ENCODE results near the gene SMPD4. TPM values are rescaled to one million over a fixed set of nuclear protein-coding genes. Genes with fewer than 3 reads are reported as not detected.
"Not testable (repeated sequence)": the region's sequence is repeated elsewhere in the genome, so short reads cannot be mapped to it uniquely, and the experiment has no call there.

The SMPD4 gene
- total RNA-seq, 4 donors from 2014 or later = 27.7 to 50.0 (median 37.0) TPM

DNA sequence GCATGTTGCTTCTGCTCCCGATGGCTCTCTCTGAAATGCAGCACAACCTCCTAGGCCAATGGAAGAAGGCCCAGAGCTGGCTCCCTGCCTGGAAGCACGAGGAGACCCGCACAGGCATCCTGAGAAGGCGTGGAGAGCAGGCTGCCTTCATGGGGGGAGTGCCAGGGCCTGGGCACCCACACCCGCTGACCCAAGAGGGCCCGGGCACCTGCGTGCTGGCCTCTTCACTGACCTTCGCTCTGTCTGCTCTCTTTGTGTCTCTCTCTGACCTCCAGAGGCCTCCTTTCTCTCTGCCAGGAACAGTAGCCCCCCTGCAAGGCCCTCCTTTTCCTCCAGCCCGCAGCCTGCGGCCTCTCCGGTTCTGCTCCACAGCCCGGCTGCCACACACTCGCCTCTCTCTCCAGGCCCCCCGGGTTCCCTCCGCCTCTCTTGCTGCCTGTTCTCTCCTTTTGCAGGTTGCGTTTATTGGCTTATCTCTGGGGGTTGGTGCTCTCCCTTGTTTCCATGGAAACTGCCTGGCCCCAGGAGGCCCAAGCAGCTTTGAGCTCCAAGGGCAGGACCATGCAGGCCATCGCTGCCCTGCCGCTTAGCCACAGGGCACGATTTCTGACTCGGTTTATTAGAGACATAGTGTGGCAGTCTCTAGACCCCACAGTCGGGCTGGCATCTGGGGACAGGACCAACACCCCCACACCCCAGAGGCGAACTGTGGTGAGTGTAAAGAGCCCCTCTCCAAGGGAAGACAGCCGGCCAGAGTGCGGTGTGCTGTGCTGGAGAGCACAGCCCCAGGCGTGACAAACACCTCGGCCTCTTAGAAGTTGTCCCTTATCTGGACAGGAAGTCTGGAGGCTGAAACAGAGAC is 2.3 kb upstream of the SMPD4 start:
- Histone ChIP-seq H3K4me3 (peak overlapping the region in 1 of 2 donors; percentile 93), H3K27me3 (no peaks in the 10 kb centered on the region), H3K27ac (peak overlapping the region in 3 of 4 donors; percentile 94 to 96 (median 96)), H3K9me3 (no peaks in the 10 kb centered on the region), H3K36me3 (peaks cover 0 to 26% of the 10 kb centered on the region in 2 donors), H3K4me1 (peaks cover 0 to 42% (median 19%) of the 10 kb centered on the region in 3 donors)
- ATAC-seq = no peak
- 31 to 86% methylated on average over 9 to 11 of the region's 26 CpGs for WGBS, 2 donors (ENCODE audit: low coverage in 1 of 2)
- no peak for TF ChIP-seq POLR2A (IDR thresholded peaks at IDR 0.05)
- TF ChIP-seq, protein P1, sequence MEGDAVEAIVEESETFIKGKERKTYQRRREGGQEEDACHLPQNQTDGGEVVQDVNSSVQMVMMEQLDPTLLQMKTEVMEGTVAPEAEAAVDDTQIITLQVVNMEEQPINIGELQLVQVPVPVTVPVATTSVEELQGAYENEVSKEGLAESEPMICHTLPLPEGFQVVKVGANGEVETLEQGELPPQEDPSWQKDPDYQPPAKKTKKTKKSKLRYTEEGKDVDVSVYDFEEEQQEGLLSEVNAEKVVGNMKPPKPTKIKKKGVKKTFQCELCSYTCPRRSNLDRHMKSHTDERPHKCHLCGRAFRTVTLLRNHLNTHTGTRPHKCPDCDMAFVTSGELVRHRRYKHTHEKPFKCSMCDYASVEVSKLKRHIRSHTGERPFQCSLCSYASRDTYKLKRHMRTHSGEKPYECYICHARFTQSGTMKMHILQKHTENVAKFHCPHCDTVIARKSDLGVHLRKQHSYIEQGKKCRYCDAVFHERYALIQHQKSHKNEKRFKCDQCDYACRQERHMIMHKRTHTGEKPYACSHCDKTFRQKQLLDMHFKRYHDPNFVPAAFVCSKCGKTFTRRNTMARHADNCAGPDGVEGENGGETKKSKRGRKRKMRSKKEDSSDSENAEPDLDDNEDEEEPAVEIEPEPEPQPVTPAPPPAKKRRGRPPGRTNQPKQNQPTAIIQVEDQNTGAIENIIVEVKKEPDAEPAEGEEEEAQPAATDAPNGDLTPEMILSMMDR (IDR thresholded peaks at IDR 0.05) = no peak
- no peak for TF ChIP-seq EP300 (IDR thresholded peaks at IDR 0.05)
- TF ChIP-seq POLR2AphosphoS5 (IDR thresholded peaks at IDR 0.05) = no peak

DNA sequence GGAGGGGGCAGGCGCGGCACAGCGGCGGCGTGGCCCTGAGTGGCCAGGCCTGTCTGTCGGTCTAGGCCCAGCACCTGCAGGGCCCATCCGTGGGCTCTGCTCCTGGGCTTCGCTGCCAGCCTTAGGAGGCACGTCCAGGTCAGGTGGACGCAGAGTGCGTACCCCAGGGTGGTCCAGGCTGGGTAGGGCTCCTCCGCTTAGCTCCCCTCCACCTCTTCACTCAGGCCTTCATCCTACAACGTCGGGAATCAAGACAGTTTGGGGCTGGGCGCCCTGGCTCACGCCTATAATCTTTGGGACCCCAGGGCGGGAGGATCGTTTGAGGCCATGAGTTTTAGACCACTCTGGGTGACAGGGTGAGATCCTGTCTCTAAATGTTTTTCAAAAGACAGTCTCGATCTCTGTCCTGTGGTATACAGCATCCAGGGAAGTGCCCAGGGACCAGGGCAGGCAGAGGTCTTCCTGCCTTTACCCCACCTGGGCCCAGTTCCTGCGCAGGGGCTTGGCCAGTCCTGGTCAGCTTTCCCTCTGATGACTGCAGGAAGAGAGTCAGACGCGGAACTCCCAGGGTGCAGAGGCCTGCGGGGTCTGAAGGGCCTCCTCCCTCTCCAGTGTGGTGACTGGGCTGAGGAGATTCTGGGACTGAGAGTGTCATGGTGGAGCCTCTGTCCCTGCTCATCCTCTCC is 1.6 kb upstream of the SMPD4 start:
- H3K9me3 ChIP-seq, H3K27me3 ChIP-seq, ATAC-seq: not testable (repeated sequence)
- Histone ChIP-seq H3K36me3 (peaks cover 0 to 25% of the 10 kb centered on the region in 2 donors), H3K4me3 (peak overlapping the region; percentile 71 to 93), H3K4me1 (peaks cover 0 to 42% (median 19%) of the 10 kb centered on the region in 3 donors), H3K27ac (peak overlapping the region; percentile 15 to 96 (median 95))
- no CpG with 5 or more reads among the region's 23 CpGs for WGBS, 2 donors (ENCODE audit: low coverage in 1 of 2)

DNA sequence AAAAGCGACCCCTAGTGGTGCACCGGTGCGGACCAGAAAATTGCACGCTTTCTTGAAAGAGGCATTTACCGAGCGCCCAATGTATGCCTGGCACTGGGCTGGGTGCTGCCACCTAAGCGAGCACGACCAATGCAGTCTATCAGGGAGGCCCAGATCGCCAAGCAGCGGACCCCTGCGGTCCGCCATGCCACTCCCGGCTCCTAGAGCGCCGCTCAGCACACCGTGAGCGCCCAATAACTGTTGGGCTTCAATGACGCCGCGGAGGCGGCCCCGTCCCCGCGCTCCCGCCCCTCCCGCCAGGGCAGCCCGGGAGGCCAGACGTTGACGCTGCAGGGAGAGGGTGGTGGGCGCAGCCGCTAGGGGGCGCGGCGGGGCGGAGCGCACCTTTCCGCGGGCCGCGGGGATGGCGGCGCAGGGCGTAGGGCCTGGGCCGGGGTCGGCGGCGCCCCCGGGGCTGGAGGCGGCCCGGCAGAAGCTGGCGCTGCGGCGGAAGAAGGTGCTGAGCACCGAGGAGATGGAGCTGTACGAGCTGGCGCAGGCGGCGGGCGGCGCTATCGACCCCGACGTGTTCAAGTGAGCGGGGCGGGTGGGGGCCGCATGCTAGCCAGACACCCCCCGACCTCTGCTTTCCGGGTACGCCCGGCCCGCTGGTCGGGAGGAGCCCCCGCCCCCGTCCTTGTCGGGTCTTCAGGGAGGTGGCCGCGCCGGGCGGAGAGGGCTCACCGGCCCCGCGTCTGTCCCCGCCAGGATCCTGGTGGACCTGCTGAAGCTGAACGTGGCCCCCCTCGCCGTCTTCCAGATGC is 679 bp upstream of the SMPD4 start, which contains the start of gene MZT2B:
Gene MZT2B (plus strand): TSS at position 383 of the 803 bp plus-strand sequence. CDS start 21 bp downstream, at position 404.
- not testable (repeated sequence) for H3K9me3 ChIP-seq, H3K27me3 ChIP-seq
- no CpG with 5 or more reads among the region's 86 CpGs for WGBS, 2 donors (ENCODE audit: low coverage in 1 of 2)
- peaks cover 0 to 22% of the 10 kb centered on the region in 2 donors for H3K36me3 ChIP-seq
- TF ChIP-seq POLR2A (IDR thresholded peaks at IDR 0.05) (peak; percentile 63 to 64), POLR2AphosphoS5 (IDR thresholded peaks at IDR 0.05) (peak; percentile 27)
- TF ChIP-seq, protein P1 (IDR thresholded peaks at IDR 0.05) = peak in 3 of 4 experiments; percentile 80 to 92 (median 91)
- ATAC-seq = peak; percentile 92
- H3K4me1 ChIP-seq = peaks cover 0 to 42% (median 19%) of the 10 kb centered on the region in 3 donors
- peak within 1 kb of the TSS; percentile 71 to 93 for H3K4me3 ChIP-seq
- H3K27ac ChIP-seq = peak within 1 kb of the TSS; percentile 79 to 96 (median 95)

DNA sequence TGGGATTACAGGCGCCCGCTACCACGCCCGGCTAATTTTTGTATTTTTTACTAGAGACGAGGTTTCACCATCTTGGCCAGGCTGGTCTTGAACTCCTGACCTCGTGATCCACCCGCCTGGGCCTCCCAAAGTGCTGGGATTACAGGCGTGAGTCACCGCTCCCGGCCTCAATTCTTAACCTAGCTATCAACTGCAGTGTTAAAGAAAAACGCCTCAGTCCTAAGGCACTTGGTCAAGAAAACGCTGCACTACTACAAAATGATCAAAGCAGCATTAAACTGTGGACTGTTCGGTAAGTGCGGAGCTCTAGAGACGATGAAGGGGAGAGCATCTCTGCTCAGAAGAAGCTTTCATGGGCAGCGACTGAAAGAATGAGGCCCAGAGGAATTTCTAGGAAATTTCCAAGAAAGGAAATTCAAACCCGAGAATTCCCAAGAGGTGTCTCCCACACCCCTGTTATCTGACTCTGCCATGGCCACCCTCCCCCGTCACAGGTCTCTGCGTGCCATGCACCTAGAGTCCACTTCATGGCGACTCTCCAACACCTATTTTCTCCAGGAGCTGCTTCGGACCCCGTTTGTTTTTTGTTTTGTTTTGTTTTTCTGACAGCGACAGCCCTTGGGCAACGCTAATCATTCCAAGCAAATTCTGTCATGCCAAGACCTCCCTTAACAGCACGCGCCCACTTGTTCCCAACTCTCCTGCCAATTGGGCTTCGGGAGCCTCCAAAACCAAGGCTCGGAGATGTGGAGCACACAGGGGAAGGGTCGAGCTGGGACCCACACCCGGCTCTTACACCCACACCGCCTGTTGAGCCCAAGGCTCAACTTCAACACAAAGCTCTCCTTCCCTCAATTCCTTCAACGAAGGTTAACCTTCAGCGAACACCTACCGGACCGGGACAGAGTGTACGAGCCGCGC is 738 bp downstream of the SMPD4 start:
- Histone ChIP-seq H3K36me3 (peaks cover 0 to 32% of the 10 kb centered on the region in 2 donors), H3K27ac (peak overlapping the region; percentile 79 to 96 (median 95)), H3K4me3 (peak overlapping the region; percentile 71 to 93), H3K4me1 (peaks cover 0 to 42% (median 19%) of the 10 kb centered on the region in 3 donors)
- H3K9me3 ChIP-seq, ATAC-seq, H3K27me3 ChIP-seq: not testable (repeated sequence)
- WGBS, 2 donors (ENCODE audit: low coverage in 1 of 2) = 12 to 21% methylated on average over 11 to 13 of the region's 38 CpGs

DNA sequence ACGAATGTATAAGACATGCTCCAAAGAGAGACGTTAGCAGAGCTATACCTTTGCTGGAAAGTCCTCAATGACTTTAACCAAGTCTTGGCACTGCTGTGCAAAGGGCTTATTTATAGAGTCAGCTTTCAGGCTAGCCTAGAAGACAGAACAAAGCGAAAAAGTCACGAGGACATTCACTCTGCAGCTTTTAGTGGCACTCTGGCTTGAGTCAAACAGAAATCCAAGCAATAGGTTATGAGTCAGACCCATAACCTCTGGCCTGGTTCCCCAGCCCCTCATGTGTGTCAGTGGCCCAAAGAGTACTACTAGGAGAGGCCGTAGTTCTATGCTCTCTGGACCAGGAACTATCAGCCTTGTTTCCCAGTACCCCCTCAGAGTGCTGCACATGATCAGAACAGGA is 6.5 kb downstream of the SMPD4 start:
- not testable (repeated sequence) for H3K27me3 ChIP-seq, H3K9me3 ChIP-seq, H3K27ac ChIP-seq, H3K4me3 ChIP-seq, ATAC-seq
- peaks cover 0 to 82% of the 10 kb centered on the region in 2 donors for H3K36me3 ChIP-seq
- 87 to 88% methylated on average over 3 to 4 of the region's 5 CpGs for WGBS, 2 donors (ENCODE audit: low coverage in 1 of 2)
- H3K4me1 ChIP-seq = peaks cover 0 to 11% (median 0%) of the 10 kb centered on the region in 3 donors

Data from gastroesophageal sphincter (tissue), 4 donors.